Inflammatory macrophage treated with lipopolysaccharide for 1 hour (primary cell): ENCODE data around the gene CASKIN1.
"Not testable (repeated sequence)": the region's sequence is repeated elsewhere in the genome, so short reads cannot be mapped to it uniquely, and the experiment has no call there.

Source experiments
- DNase-seq, 2 donors: peaks; one replicate each; pipeline ENCODE4 v3.0.0-alpha.2; 2020 to 2022

The CASKIN1 gene

GRCh38 chr16:2129251-2129650, 67.2 kb downstream of the CASKIN1 start:
- DNase-seq, result not testable (repeated sequence)

- DNase-seq, result not testable (repeated sequence)
Measured at GRCh38 chr16:2127630-2128280, 68.7 kb downstream of the CASKIN1 start.
